Measurements from ENCODE around the gene MEOX2.

The MEOX2 gene

DNA sequence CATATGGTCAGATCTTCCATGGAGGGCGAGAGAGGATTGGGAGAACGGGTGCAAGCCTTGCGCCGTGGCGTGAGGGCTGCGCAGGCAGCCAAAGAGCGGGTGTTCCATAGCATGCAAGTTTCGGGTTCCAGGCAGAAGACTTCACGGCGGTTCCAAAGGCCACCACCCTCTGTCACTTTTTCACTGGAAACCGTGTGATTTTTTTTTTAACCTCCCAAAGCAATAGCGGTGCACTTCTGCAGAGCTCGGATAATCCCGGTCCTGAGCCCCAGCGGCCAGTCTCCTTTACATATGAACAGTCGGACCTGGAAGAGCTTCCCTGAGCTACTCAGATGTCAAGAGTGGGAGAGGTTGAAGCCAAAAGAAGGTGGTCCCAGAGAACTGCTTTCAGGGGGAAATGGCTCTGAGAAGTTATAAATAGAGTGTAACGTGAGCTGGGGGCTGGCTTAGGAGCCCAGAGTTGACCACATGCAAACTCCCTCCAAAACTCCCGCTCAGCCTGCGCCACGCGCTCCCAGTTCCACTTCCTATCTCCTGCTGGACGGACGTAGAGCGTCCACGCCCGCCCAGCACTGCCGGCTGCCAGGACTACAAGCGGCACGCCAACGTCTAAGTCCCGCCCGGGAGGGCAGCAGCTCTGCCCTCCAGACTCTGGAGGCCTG, at the start of gene MEOX2:
Gene MEOX2 (minus strand): TSS at position 389 of the 662 bp plus-strand sequence. CDS start 281 bp downstream, at position 108.
- no peak for DNase-seq

- no peak for DNase-seq
These were observed 43.3 kb upstream of the MEOX2 start for GRCh38 chr7:15729746-15730145.

DNA sequence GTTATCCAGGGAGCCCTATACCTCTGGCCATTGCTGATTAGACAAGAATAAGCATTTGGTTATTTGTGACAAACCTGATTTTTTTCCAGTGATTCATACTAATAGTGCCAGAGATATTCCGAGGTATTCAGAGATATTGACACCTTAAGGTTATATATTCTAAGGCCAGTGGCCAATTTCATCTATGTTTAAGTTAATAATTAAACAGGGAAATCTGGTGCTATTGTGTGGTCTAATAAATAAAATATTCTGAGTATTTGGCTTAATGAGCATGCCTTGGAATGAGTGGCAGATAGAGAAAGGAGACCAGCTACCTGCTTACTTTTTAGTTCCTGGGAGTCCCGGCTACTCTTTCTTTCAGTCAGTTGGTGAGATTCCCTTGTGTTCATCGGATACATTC, 38.6 kb upstream of the MEOX2 start:
- no peak for DNase-seq

GRCh38 chr7:15723841-15724240, 37.4 kb upstream of the MEOX2 start:
- no peak for DNase-seq

DNA sequence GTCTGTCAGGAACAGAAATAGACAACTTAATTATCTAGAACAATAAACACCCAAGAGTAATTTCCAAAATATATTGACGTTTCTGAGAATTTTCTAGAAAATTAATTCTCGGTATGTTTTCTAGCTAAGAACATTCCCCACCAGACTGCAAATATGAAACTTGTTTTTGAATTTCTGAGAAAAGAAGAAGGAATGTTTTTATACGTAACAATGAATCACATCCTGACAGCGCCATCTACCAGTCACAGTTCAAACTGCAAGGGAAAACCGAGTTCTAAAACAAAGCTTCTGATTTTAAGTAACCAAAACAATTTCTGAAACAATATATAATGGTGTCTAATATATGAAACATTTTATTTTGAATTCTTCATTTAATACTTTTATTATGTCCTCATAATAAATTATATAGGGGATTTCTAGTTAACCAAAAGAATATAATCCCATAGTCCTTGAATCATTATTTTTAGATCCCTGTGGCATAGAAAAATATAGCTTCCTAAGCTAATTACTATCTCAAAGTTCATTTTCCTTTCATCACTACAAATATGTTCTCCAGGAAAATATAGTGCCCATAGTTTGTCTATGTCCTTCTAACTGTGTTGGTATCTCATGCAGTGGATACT, 34.5 kb upstream of the MEOX2 start:
- DNase-seq = no peak

- DNase-seq = no peak
These were observed 32.8 kb upstream of the MEOX2 start for GRCh38 chr7:15719311-15719710.

DNA sequence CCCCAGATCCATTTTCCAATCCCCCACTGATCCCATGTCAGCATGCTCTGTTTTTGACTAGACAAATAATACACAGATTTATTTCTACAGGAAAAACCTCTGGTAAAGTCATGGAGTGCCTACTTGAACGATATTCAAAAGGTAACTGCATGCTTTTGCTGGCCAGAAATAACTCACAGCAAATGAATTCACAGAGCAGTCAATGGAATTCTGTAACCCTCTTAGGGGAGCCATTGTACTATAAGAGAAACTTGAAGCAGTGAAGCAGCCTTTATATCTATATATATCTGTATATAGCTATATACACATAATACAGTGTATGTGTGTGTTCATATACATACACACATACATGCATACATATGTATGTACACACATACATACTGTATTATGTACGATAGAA, 29.0 kb upstream of the MEOX2 start:
- DNase-seq = no peak

GRCh38 chr7:15709978-15710377, 23.5 kb upstream of the MEOX2 start:
- no peak for DNase-seq

DNA sequence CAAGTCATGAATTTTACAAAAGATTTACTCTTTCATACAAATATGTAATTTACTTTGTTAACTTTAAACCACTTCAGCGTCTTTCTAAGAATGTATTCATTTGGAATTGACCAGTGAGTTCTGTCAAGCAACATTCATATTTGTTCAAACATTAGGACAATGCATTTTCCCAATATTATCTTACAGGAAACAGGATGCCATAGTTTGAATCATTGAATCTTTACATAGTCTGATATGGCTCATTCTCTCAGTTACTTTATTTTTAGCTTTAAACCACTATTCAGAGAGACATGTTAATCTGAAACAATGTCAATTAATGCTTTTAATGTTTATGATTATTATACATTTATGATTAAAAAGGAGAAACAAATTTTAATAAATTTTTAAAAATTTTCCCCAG, 21.1 kb upstream of the MEOX2 start:
- no peak for DNase-seq

- DNase-seq = no peak
These were observed 17.2 kb upstream of the MEOX2 start for GRCh38 chr7:15703732-15704131.

- DNase-seq = no peak
These were observed 6.1 kb upstream of the MEOX2 start for GRCh38 chr7:15692501-15693020.

DNA sequence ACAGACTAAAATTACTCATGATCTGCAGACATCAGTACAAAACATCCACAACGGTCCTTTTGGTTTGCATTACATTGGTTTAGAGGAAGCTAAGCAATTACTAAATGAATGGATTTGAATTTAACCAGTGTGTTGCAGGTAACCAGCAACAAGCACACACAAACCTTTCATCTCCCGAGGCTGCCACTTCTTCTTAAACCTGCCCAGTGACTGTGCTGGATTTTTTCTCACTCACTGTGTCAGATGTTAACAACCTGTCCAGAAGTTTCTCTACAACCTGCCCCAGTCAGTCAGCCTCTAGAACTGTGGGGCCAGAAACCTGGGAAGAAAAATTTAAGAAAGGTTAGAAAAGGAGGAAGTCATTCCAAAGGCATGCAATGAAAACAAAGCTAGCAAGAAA, 2.4 kb upstream of the MEOX2 start:
- DNase-seq = no peak

- DNase-seq = no peak
These were observed 1.8 kb upstream of the MEOX2 start for GRCh38 chr7:15688279-15688626.

DNA sequence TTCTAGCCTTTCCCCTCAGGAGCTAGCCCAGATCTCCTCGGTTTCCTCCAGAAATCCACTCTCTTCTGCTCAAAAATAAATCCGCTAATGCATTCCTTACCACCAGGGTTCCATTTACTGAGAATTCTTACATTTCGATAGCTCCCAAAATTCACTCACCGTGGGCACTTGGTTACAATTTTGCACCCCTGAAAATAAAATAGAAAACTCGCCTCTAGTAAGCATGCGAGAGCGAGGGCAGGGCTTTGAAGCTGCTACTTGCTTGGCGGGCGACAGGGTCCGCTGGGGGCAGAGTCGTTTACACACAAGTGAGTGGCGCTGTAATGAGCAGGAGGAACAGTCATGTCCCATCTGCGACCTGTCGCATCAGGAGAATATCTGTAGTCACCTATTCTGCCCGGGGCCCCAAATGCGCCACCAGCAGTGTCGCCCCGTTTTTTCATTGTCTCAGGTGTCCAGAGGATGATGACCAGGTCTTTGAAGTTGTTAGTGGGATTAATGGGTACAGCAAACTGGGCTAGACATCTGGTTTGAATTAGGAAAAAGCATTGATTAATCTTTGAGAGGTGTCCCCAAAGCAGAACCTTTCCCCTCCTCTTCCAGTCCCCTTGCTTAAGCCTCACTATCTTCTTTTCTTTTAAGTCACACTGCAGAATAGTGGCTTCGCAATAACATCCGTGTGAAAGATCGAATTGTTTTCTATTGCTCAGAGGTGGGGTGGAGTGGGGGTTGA, 1.2 kb upstream of the MEOX2 start:
- DNase-seq = no peak

DNA sequence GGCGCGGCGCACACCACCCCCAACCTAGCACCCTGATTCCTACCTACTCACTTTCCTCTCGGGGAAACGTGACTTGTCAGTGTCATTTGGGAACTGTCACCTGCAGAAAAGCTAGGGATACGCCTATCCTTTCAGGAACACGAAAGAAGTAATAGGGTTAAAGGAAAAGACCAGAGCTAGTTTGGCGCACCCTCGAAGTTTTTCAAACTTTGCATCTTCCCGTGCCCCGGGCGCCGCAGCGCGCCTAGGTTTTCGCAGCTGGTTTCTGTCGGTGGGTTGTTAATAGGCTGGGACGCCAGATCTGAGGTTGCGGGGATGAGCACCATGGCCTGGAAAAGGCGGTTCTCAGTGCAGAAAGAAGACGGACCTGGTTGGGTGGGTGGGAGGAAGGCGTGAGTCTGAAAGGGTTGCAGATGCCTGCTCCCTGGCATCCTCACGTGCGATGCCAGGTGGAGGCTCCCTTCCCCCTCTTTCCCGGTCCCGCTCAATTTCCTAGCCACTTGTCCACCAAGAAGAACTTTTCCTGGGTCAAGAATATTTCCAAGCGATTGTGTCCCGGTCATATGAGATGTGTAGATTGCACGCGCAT, 568 bp upstream of the MEOX2 start:
- DNase-seq = no peak

GRCh38 chr7:15685358-15686294, 857 bp downstream of the MEOX2 start:
- DNase-seq = no peak

- DNase-seq = no peak
These were observed 1.6 kb downstream of the MEOX2 start for GRCh38 chr7:15684871-15685270.

GRCh38 chr7:15684111-15684800, 2.2 kb downstream of the MEOX2 start:
- DNase-seq = no peak

DNA sequence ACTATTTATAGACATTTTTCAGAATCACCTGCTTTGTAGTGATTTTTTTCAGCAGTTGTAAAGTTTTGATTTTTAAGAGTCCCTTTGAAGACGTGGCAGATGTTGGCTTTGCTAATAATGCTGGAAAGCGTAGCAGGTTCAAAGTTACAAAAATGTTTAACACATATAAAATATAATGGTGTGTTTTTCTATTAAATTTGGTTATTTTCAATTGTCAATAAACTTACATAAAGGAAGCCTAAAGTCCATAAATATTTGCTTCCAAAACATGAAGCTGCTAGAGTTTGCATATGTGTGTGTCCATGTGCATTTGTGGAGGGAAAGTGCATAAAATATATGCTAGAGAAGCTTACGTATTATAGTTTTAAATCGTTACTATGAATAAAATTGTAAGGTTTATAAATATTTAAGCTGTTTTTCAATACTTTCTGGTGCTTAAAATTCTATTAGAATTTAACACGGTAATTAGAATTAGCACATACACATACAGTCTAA, 3.7 kb downstream of the MEOX2 start:
- DNase-seq = no peak

- DNase-seq = no peak
These were observed 4.4 kb downstream of the MEOX2 start for GRCh38 chr7:15682111-15682510.

DNA sequence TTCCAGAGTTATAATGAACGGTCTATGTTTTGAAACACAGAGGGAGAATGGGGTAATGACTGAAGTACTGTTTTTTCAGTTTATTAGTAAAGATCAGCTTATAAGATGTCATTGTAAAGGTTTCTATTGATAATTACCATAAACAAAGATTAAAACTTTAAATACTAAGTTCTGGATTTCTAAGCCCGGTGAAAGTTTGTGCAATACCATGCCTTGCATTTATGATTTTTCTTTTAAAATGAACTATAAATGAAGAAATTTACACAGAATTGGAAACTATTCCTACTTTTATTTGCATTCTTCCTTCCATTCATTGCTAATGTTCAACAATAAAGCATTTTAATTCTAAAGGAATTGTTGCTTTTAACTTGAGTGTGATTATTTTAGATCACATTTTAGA, 4.9 kb downstream of the MEOX2 start:
- no peak for DNase-seq

DNA sequence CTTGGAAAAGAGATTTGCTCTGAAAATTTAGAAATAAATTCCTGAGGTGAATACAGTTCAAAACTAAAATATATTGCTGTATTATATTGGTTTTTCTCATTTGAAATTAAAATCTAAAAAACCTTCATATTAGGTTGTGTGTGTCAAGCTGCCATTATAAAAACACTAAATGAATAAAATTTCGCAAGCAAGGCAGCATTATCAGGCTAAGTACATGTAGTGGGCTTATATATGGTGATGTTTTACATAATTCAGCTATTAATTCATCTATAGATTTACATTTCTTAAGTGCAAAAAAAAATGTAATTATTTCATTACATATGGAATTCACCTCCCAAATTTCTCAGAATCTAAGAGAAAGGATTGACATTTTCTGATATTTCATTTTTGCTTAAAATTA, 5.3 kb downstream of the MEOX2 start:
- DNase-seq = no peak
